H1 (cell line): Measurements from ENCODE around the gene SGK1. TPM values are rescaled to one million over a fixed set of nuclear protein-coding genes. Genes with fewer than 3 reads are reported as not detected.

ENCODE experiments used
- CTCF ChIA-PET: fragments of 300-600 bp; sonication (Branson Sonifier 250); formaldehyde crosslinking; loops from one replicate; lab custom pipeline; 2021; ENCODE audit not compliant: partially characterized antibody; lab: Charles Lee
- POLR2A ChIA-PET: fragments of 300-600 bp; sonication (Branson Sonifier 250); formaldehyde crosslinking; loops from one replicate; lab custom pipeline; 2021; ENCODE audit warnings: inconsistent platforms; ENCODE audit not compliant: partially characterized antibody; lab: Charles Lee
- DNase-seq, 2 experiments: peaks; one replicate each; pipeline versions ENCODE4 v3.0.0 to v3.0.0-alpha.2; 2010 to 2022; ENCODE audit warnings: low spot score in 2 of 2, low read depth in 1 of 2, mixed read lengths in 1 of 2
- FAIRE-seq: peaks from 2 replicates; lab custom pipeline; 2011; peaks lifted over from hg19 to GRCh38; lab: Jason Lieb, UNC
- H2AFZ ChIP-seq: 2 replicates; pipeline ENCODE4 v1.8.1; 2012; ENCODE audit warnings: low read length, inconsistent platforms
- H2AK5ac ChIP-seq: 2 replicates; pipeline ENCODE4 v1.6.1; 2013; ENCODE audit warnings: low read depth, low read length
- H2BK120ac ChIP-seq: replicated peaks from 2 replicates; pipeline ENCODE3; 2013; ENCODE audit warnings: low read depth, low read length, inconsistent platforms
- H2BK12ac ChIP-seq: 2 replicates; pipeline ENCODE4 v1.6.1; 2013; ENCODE audit warnings: low read depth, low read length
- H2BK15ac ChIP-seq: 2 replicates; pipeline ENCODE4 v1.6.1; 2013; ENCODE audit warnings: low read length
- H2BK20ac ChIP-seq: 2 replicates; pipeline ENCODE4 v1.6.1; 2013; ENCODE audit warnings: low read length
- H2BK5ac ChIP-seq: 2 replicates; pipeline ENCODE4 v1.6.1; 2013; ENCODE audit warnings: low read depth, low read length
- H3K14ac ChIP-seq: 2 replicates; pipeline ENCODE4 v1.6.1; 2013; ENCODE audit warnings: inconsistent platforms; ENCODE audit not compliant: insufficient read length
- H3K18ac ChIP-seq: 2 replicates; pipeline ENCODE4 v1.6.1; 2013; ENCODE audit warnings: low read length; ENCODE audit errors: extremely low read depth
- H3K23ac ChIP-seq: 2 replicates; pipeline ENCODE4 v1.6.1; 2013; ENCODE audit warnings: inconsistent platforms; ENCODE audit not compliant: insufficient read length
- H3K23me2 ChIP-seq: 2 replicates; pipeline ENCODE4 v1.6.1; 2013; ENCODE audit warnings: low read depth, low read length
- H3K27ac ChIP-seq: 2 replicates; pipeline ENCODE4 v1.6.1; 2011; ENCODE audit warnings: low read depth, low read length, inconsistent platforms
- H3K27me3 ChIP-seq, 4 experiments: replicated peaks in 1 of 4; 1 replicate in 1 of 4; 2 replicates in 3 of 4; pipeline versions ENCODE4 v1.6.1 to v1.8.1; 2011 to 2013; ENCODE audit warnings: low read length in 3 of 4, mild to moderate bottlenecking in 3 of 4, inconsistent platforms in 2 of 4, mixed read lengths in 2 of 4, moderate library complexity in 1 of 4; ENCODE audit not compliant: control insufficient read depth in 3 of 4, insufficient read depth in 3 of 4; ENCODE audit errors: extremely low read depth in 1 of 4
- H3K36me3 ChIP-seq, 4 experiments: 2 replicates each; pipeline versions ENCODE4 v1.6.1 to v1.8.1; 2011 to 2013; ENCODE audit warnings: mild to moderate bottlenecking in 4 of 4, low read length in 3 of 4, moderate library complexity in 2 of 4, control low read depth in 1 of 4, inconsistent platforms in 1 of 4; ENCODE audit not compliant: insufficient read depth in 4 of 4, control insufficient read depth in 2 of 4
- H3K4ac ChIP-seq: replicated peaks from 2 replicates; pipeline ENCODE3; 2013; ENCODE audit warnings: low read length, low read depth, mixed read lengths, inconsistent platforms; ENCODE audit not compliant: insufficient read length
- H3K4me1 ChIP-seq, 4 experiments: replicated peaks in 1 of 4; 1 replicate in 1 of 4; 2 replicates in 3 of 4; pipeline versions ENCODE4 v1.6.1 to v1.8.1; 2011 to 2013; ENCODE audit warnings: low read length in 3 of 4, inconsistent platforms in 2 of 4, mixed read lengths in 1 of 4; ENCODE audit not compliant: insufficient read depth in 4 of 4, control insufficient read depth in 3 of 4
- H3K4me2 ChIP-seq, 2 experiments: 2 replicates each; pipeline versions ENCODE4 v1.6.1 to v1.8.1; 2011 to 2013; ENCODE audit warnings: low read depth in 2 of 2, low read length in 2 of 2, control low read depth in 1 of 2, inconsistent platforms in 1 of 2, mild to moderate bottlenecking in 1 of 2; ENCODE audit not compliant: insufficient read depth in 1 of 2
- H3K4me3 ChIP-seq, 4 experiments: fragments of 200-600, 300-600 bp in 1 of 4; sonication (generic), shearing (Covaris generic), sonication (Bioruptor Twin) in 1 of 4; 2 replicates each; pipeline versions ENCODE4 v1.5.1 to v1.8.1; 2011 to 2016; ENCODE audit warnings: low read length in 4 of 4, low read depth in 3 of 4, control low read depth in 2 of 4, inconsistent platforms in 2 of 4, mild to moderate bottlenecking in 2 of 4, mixed read lengths in 1 of 4, moderate library complexity in 1 of 4; ENCODE audit not compliant: insufficient read depth in 2 of 4; ENCODE audit errors: extremely low read depth in 1 of 4
- H3K56ac ChIP-seq: replicated peaks from 2 replicates; pipeline ENCODE3; 2013; ENCODE audit warnings: low read depth, mild to moderate bottlenecking, mixed read lengths, low read length, inconsistent platforms; ENCODE audit not compliant: insufficient read length
- H3K79me1 ChIP-seq: 2 replicates; pipeline ENCODE4 v1.6.1; 2013; ENCODE audit warnings: low read depth, low read length, control low read depth
- H3K79me2 ChIP-seq, 2 experiments: 2 replicates each; pipeline versions ENCODE4 v1.6.1 to v1.8.1; 2012 to 2013; ENCODE audit warnings: low read length in 2 of 2, mild to moderate bottlenecking in 2 of 2, inconsistent platforms in 1 of 2; ENCODE audit not compliant: insufficient read depth in 2 of 2, control insufficient read depth in 1 of 2
- H3K9ac ChIP-seq, 4 experiments: replicated peaks in 1 of 4; 1 replicate in 1 of 4; 2 replicates in 3 of 4; pipeline versions ENCODE4 v1.6.1 to v1.8.1; 2011 to 2013; ENCODE audit warnings: low read depth in 3 of 4, low read length in 3 of 4, control low read depth in 2 of 4, mild to moderate bottlenecking in 2 of 4, moderate library complexity in 2 of 4, inconsistent platforms in 1 of 4; ENCODE audit errors: extremely low read depth in 1 of 4
- H3K9me3 ChIP-seq, 2 experiments: 2 replicates each; pipeline versions ENCODE4 v1.6.1 to v1.8.1; 2012 to 2013; ENCODE audit warnings: mild to moderate bottlenecking in 2 of 2, moderate library complexity in 2 of 2, control low read depth in 1 of 2, inconsistent platforms in 1 of 2, low read depth in 1 of 2, low read length in 1 of 2, mixed read lengths in 1 of 2; ENCODE audit not compliant: insufficient read depth in 2 of 2
- H4K20me1 ChIP-seq, 2 experiments: replicated peaks in 1 of 2; 2 replicates each; pipeline versions ENCODE3 to v1.8.1; 2011 to 2013; ENCODE audit warnings: inconsistent platforms in 2 of 2, low read length in 2 of 2, mild to moderate bottlenecking in 1 of 2; ENCODE audit not compliant: insufficient read depth in 2 of 2, control insufficient read depth in 1 of 2
- H4K5ac ChIP-seq: 2 replicates; pipeline ENCODE4 v1.6.1; 2013; ENCODE audit warnings: low read length, low read depth, mixed read lengths, inconsistent platforms; ENCODE audit not compliant: insufficient read length
- H4K8ac ChIP-seq: 2 replicates; pipeline ENCODE4 v1.8.0; 2013; ENCODE audit warnings: mild to moderate bottlenecking, moderate library complexity, low read length, inconsistent platforms; ENCODE audit not compliant: insufficient read depth; ENCODE audit errors: extremely low read depth
- H4K91ac ChIP-seq: replicated peaks from 2 replicates; pipeline ENCODE3; 2013; ENCODE audit warnings: low read length, mixed read lengths, inconsistent platforms; ENCODE audit not compliant: insufficient read length
- BCL11A ChIP-seq, 2 experiments: IDR thresholded peaks; one replicate each; pipeline ENCODE4 v1.6.1; 2011; ENCODE audit warnings: low read depth in 2 of 2, low read length in 2 of 2, mild to moderate bottlenecking in 2 of 2
- CBX5 ChIP-seq: fragments of 300-800, 300-1000 bp; sonication (generic); IDR thresholded peaks from 2 replicates; pipeline ENCODE4 v1.7.1; 2016; ENCODE audit warnings: antibody characterized with exemption, low read length, low read depth
- CHD1 ChIP-seq: IDR thresholded peaks from 2 replicates; pipeline ENCODE4 v1.6.1; 2012; ENCODE audit warnings: low read depth, low read length, improper control_type of control experiment
- CREB1 ChIP-seq: IDR thresholded peaks from 2 replicates; pipeline ENCODE4 v1.6.1; 2012; ENCODE audit warnings: inconsistent platforms
- CTCF ChIP-seq, 3 experiments: IDR thresholded peaks; 1 replicate in 2 of 3; 2 replicates in 1 of 3; pipeline versions ENCODE4 v1.5.1 to v1.6.1; 2011; ENCODE audit warnings: low read length in 3 of 3, mild to moderate bottlenecking in 3 of 3, inconsistent platforms in 2 of 3, low read depth in 1 of 3, moderate library complexity in 1 of 3; ENCODE audit not compliant: insufficient read depth in 1 of 3; ENCODE audit errors: control extremely low read depth in 1 of 3
- HDAC2 ChIP-seq, 2 experiments: fragments of 300-600 bp in 1 of 2; sonication (generic) in 1 of 2; IDR thresholded peaks; 2 replicates each; pipeline ENCODE4 v1.6.1; 2011 to 2012; ENCODE audit warnings: low read depth in 2 of 2, low read length in 2 of 2, mild to moderate bottlenecking in 2 of 2, moderate library complexity in 2 of 2, borderline replicate concordance in 1 of 2, inconsistent platforms in 1 of 2
- KDM4A ChIP-seq: IDR thresholded peaks from one replicate; pipeline ENCODE4 v1.7.1; 2012; ENCODE audit warnings: low read depth, mild to moderate bottlenecking, moderate library complexity, low read length, inconsistent platforms; ENCODE audit not compliant: severe bottlenecking
- SAP30 ChIP-seq: fragments of 300-600 bp; sonication (generic); IDR thresholded peaks from 2 replicates; pipeline ENCODE4 v1.7.1; 2012; ENCODE audit warnings: low read length, moderate library complexity, mild to moderate bottlenecking, inconsistent platforms; ENCODE audit not compliant: insufficient read depth, insufficient replicate concordance
- SIX5 ChIP-seq: IDR thresholded peaks from 2 replicates; pipeline ENCODE4 v1.6.1; 2011; ENCODE audit warnings: mild to moderate bottlenecking, low read depth, low read length
- TAF1 ChIP-seq: IDR thresholded peaks from 2 replicates; pipeline ENCODE4 v1.6.1; 2011; ENCODE audit warnings: mild to moderate bottlenecking, low read depth, low read length
- polyA plus RNA-seq, 7 experiments: library from polyadenylated mRNA; depleted of rRNA in 3 of 7; stranded (reverse) in 5 of 7; unstranded in 2 of 7; fragments of >200 nt in 5 of 7; fragments of 200-250 nt in 2 of 7; gene quantifications; 1 replicate in 5 of 7; 2 replicates in 1 of 7; 4 replicates in 1 of 7; pipeline versions ENCODE4 v1.2.1 to v1.2.3, GENCODE V29; 2011 to 2013; ENCODE audit warnings: missing spikeins in 2 of 7, mixed read lengths in 2 of 7
- total RNA-seq: library from RNA; stranded (reverse); fragmentation: NEBNext Ultra II Directional; extraction: Animal tissue kit (Norgen Biotek cat#: 25700); gene quantifications from 2 replicates; pipeline ENCODE4 v1.2.1, GENCODE V29; 2021

SGK1 gene
- total and polyA plus RNA-seq, 2 of the 8 experiments (the other 6 are each of a cell fraction or from before 2014, with no cell fraction given): 14.5 to 18.4 TPM

DNA sequence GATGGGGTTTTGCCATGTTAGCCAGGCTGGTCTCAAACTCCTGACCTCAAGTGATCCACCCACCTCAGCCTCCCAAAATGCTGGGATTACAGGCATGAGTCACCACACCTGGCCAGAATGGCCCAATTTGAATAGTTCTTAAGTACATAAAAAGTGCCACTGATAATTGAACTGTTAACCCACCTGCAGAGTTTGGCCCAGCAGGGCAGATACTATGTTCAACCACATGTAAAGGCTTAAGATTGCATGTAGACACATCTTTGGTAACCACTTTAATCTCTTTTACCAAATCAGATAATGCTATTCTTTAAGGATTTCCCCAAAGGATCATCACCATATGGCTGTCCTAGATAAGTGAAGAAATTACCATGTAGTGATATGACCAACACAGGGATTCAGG, 21.3 kb upstream of the SGK1 start:
- no peak overlapping the region for H3K56ac ChIP-seq
- FAIRE-seq (no peak), DNase-seq (no peak)

More for the DNA sequence above, 21.3 kb upstream of the SGK1 start:
- ChIA-PET POLR2A (no interaction called here), CTCF (no interaction called here)
- Histone ChIP-seq H2BK20ac (no peak overlapping the region), H3K4ac (no peak overlapping the region), H2AFZ (no peak overlapping the region), H2BK15ac (no peak overlapping the region), H3K27me3 (no peaks in the 10 kb centered on the region), H3K79me1 (no peaks in the 10 kb centered on the region), H4K91ac (no peak overlapping the region), H3K9ac (no peak overlapping the region), H3K18ac (no peak overlapping the region), H4K20me1 (no peaks in the 10 kb centered on the region), H3K4me3 (no peak overlapping the region), H2BK120ac (no peak overlapping the region), H2BK5ac (no peak overlapping the region), H3K27ac (no peak overlapping the region), H3K36me3 (no peaks in the 10 kb centered on the region), H2BK12ac (no peak overlapping the region), H4K5ac (no peak overlapping the region), H3K23ac (no peak overlapping the region), H3K14ac (no peak overlapping the region), H3K4me2 (no peak overlapping the region), H4K8ac (no peak overlapping the region), H3K9me3 (no peaks in the 10 kb centered on the region), H3K79me2 (no peaks in the 10 kb centered on the region), H3K4me1 (no peaks in the 10 kb centered on the region), H2AK5ac (no peak overlapping the region), H3K23me2 (no peaks in the 10 kb centered on the region)
- TF ChIP-seq CBX5 (no peak), BCL11A (IDR thresholded peaks at IDR 0.05; ENCODE audit: low read depth in 2 of 2, low read length in 2 of 2) (no peak), HDAC2 (IDR thresholded peaks at IDR 0.05; ENCODE audit: borderline replicate concordance in 1 of 2, low read depth in 2 of 2, low read length in 2 of 2) (no peak), CHD1 (no peak), SIX5 (no peak), TAF1 (no peak), SAP30 (no peak), CTCF (IDR thresholded peaks at IDR 0.05; ENCODE audit: control extremely low read depth in 1 of 3, insufficient read depth in 1 of 3, low read depth in 1 of 3, low read length in 3 of 3) (no peak), CREB1 (no peak), KDM4A (no peak)
